HG03432 (cell line): Measurements from ENCODE around the gene ARMC9.

Experiments used
- ATAC-seq: cut with Tn5 transposase; IDR thresholded peaks from one replicate; pipeline ENCODE4 v1.9.1; 2021; ENCODE audit warnings: mild to moderate bottlenecking, moderate library complexity; ENCODE audit not compliant: unreplicated experiment

The ARMC9 gene

DNA sequence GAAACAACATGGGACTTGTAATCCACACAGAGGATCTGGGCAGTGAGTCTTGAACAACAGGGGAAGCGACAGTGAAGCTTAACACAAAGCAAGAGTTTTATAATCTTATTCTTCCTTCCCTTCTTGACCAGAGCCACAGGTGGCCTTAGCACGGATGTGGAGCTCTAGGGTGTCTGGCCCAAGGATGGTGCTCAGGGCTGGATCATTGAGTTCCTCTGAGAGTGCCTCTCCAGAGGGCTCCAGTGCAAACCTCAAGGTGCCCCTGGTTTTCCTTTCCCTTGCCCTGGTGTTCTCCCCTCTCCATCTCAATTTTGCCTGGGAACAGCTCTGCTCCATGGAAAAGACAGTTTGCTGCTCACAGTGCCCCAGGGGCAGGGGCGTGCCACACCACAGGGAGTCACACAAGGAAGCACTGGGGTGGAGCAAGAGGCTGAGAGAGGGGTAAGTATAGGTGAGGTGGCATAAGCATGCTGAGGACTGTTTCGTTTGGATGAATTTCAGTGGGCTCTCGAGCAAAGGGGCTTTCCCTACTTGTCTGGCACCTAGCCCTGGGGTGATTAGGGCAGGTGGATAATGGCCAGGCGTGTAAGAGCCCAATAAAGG lies 108.5 kb downstream of the ARMC9 start:
- no peak for ATAC-seq

GRCh38 chr2:231308219-231308618 lies 109.8 kb downstream of the ARMC9 start:
- ATAC-seq, result no peak

DNA sequence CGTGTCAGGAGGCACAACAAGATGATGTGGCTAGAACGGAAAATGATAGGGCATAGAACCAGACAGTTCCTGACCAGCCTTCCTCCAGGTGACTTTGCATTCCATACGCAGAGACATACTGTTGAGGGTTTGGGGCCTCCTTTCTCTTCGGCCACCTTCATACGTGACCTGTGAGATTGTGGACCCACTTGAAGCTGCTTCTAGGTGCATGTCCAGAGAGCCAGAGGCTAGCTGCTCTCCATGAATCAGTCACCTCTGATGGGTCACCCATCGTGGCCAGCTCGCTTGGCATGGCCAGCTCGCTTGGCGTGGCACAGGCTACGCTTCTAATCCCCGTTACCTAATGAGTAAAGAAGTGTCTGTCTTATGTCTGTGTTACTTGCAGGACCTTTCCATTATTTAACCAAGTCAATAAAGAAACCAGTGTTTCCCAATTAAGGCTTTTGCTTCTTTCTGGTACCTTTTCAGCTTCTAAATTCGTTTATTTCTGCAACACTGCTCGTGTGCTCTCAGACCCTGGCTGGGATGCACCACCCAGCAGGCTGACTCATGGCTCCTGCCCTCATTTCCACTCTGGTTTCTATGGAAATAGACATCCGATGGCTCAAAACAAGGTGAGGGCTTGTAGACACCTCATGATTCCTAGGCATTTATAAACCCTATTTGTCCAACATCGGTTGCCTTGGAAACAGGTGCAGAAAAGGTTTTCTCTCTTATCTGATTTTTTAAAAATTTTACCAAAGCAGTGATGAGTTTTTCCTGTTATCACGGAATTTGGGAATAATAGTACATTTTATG lies 110.4 kb downstream of the ARMC9 start:
- ATAC-seq, result no peak

GRCh38 chr2:231312066-231312465 lies 113.6 kb downstream of the ARMC9 start:
- no peak for ATAC-seq

- ATAC-seq, result no peak
Measured at GRCh38 chr2:231315896-231316295, 117.5 kb downstream of the ARMC9 start.

- no peak for ATAC-seq
Measured at GRCh38 chr2:231317579-231317978, 119.1 kb downstream of the ARMC9 start.

DNA sequence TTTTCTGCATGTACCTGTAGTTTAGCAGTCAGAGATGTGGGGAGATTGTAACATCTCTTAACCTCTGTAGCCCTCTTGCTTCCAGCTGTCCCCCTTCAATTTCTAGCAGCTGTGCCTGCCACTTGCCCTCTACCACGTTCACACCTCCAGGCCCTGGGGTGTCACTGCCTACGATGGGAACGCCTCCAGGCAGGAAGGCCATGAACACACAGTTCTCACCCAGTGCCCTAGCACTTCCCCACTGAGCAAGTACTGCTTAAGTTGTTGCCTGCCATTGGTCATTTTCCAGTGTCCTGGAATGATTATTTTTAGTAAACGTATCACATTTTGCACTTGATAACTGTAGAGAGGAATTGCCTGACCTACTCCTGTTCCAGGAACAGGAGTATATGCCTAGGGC lies 120.0 kb downstream of the ARMC9 start:
- no peak for ATAC-seq

DNA sequence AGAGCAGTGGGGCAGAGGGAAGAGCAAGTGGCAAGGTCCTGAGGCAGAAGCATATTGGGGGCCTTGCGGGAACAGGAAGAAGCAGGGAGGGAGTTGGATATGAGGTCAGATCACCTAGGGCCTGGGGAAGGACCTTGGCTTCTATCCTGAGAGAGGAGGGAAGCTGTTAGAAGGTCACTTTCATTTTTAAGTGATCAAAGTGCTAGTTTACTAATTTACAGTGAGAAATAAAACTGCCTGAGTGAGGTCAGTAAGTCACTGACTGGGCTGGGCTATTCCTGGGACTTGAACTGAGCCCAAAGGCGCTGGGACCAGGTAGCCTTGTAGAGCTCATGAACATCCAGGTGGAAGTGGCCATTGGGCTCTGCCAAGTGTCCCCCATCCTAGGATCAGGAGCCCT lies 120.5 kb downstream of the ARMC9 start:
- no peak for ATAC-seq

GRCh38 chr2:231319867-231320266 lies 121.4 kb downstream of the ARMC9 start:
- no peak for ATAC-seq

- ATAC-seq, result no peak
Measured at GRCh38 chr2:231321021-231321420, 122.6 kb downstream of the ARMC9 start.

GRCh38 chr2:231321556-231322334 lies 123.3 kb downstream of the ARMC9 start:
- ATAC-seq, result no peak

GRCh38 chr2:231323316-231323715 lies 124.9 kb downstream of the ARMC9 start:
- ATAC-seq, result no peak

DNA sequence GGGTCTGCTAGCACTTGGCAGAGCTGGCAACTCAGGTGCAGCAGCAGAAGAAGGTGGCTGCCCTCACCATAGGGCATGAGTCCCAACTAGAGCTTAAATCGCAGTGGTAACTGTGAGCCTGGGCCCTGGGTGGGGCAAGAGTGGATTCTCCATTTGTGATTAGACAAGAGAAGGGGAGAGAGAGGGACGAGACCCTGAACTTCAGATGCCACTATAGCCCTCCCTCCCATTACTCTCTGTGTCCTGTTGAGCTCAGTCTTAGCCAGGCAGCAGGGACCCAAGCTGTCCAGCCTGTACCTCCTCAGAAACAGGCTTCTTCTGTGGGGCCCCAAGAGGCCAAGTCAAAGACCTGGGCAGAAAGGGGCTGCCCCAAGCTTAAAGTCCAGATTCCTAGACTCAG lies 127.4 kb downstream of the ARMC9 start:
- ATAC-seq, result no peak

- no peak for ATAC-seq
Measured at GRCh38 chr2:231326404-231326803, 128.0 kb downstream of the ARMC9 start.

- no peak for ATAC-seq
Measured at GRCh38 chr2:231330311-231330710, 131.9 kb downstream of the ARMC9 start.

- no peak for ATAC-seq
Measured at GRCh38 chr2:231331533-231331932, 133.1 kb downstream of the ARMC9 start.

DNA sequence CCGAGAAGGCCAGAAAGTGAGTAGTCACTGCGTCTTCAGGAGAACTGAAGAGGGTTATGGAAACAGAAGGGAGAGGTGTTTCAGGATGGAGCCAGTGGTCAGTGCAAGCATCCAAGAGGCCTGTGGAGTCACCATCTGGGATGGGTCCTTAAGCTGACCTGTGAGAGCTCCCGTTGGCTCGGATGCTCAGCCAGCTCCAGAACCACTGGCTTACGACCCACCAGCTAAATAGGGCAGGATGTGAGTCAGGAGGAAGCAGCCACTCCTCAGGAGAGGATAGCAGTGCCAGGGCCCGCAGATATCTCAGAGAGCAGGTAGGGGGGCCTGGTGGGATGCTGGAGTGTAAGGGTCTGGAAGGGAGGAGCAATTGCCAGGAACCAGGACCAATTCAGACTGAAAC lies 134.0 kb downstream of the ARMC9 start:
- no peak for ATAC-seq

DNA sequence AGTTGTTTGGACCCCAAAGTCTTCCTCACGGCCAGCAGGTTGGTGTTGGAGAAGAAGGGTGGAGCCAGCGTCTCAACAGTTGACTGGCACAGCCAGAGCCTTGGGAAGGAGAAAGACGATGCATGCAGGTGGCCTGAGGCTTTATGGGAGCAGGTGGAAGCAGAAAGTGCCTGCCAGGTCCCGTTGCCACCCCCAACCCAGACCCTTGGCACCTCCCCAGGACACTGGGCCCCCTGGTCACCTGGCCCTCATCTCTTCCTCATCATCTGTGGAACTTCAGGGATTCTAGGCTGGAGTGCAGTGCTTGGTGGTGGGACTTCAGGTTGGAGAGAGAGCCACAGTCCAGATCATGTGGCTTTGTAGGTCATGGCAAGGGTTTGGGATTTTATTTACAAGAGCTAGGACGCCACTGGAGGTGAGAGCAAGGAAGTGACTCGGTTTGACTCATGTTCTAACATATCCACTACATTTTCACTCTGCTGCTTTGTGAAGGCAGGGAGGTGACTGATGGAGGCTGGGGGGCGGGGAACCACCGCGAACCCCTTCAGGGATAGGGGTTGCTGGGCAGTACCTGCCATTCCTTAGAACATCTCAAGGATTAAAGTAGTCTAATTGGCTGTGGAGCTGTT lies 134.6 kb downstream of the ARMC9 start:
- no peak for ATAC-seq

GRCh38 chr2:231334179-231334930 lies 135.9 kb downstream of the ARMC9 start:
- no peak for ATAC-seq

DNA sequence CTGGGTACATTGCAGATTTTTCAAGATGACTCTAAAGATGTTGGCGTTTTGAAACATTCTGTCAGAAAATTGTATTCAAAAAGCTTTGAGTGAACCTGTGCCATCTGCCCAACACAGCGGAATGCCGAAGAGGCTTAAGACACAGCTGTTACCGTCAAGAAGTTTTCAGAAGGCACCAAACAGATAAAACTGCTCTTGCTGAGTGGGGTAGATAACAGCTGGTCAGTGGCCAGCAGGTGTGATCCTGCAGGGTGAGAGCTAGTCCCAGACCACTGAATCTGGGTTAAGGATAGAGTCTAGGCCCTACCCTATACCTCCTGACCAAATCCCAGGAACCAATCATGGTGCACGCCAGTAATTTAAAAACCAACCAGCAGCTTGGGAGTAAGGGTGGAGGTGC lies 136.6 kb downstream of the ARMC9 start:
- ATAC-seq, result no peak

DNA sequence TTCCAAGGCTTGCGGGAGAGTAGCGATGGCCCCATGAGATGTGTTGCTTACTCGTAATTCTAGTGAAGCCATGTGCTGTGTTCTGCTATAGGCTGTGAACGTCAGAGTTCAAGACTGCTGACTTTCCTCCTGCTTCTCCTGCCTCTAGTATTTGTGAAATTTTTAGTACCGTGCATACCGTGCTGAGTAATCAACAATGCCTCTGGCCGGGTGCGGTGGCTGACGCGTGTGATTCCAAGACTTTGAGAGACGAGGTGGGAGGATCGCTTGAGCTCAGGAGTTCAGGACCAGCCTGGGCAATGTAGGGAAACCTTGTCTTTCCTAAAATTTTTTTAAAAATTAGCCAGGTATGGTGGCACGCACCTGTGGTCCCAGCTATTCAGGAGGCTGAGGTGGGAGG lies 137.2 kb downstream of the ARMC9 start:
- no peak for ATAC-seq
